Duodenal mucosa (tissue), 2 donors: ENCODE data around the gene SENP7.
"Not testable (repeated sequence)": the region's sequence is repeated elsewhere in the genome, so short reads cannot be mapped to it uniquely, and the experiment has no call there.

Experiments used
- H3K27ac ChIP-seq: one replicate; pipeline ENCODE4 v1.7.0; 2013; ENCODE audit warnings: low read depth, low read length
- H3K27me3 ChIP-seq, 2 donors: one replicate each; pipeline ENCODE4 v1.7.0; 2013; ENCODE audit warnings: low read length in 2 of 2, control low read depth in 1 of 2; ENCODE audit not compliant: insufficient read depth in 2 of 2, control insufficient read depth in 1 of 2
- H3K36me3 ChIP-seq, 2 donors: one replicate each; pipeline ENCODE4 v1.7.0; 2013; ENCODE audit warnings: low read length in 2 of 2, control low read depth in 1 of 2; ENCODE audit not compliant: insufficient read depth in 2 of 2, control insufficient read depth in 1 of 2
- H3K4me1 ChIP-seq, 2 donors: one replicate each; pipeline ENCODE4 v1.7.0; 2013; ENCODE audit warnings: low read length in 2 of 2, control low read depth in 1 of 2; ENCODE audit not compliant: insufficient read depth in 2 of 2, control insufficient read depth in 1 of 2
- H3K4me3 ChIP-seq, 2 donors: one replicate each; pipeline ENCODE4 v1.7.0; 2013; ENCODE audit warnings: low read length in 2 of 2, low read depth in 1 of 2
- H3K9ac ChIP-seq, 2 donors: one replicate each; pipeline ENCODE4 v1.7.0; 2013; ENCODE audit warnings: low read length in 2 of 2, low read depth in 1 of 2
- H3K9me3 ChIP-seq, 2 donors: one replicate each; pipeline ENCODE4 v1.7.0; 2013; ENCODE audit warnings: low read length in 2 of 2, control low read depth in 1 of 2; ENCODE audit not compliant: control insufficient read depth in 1 of 2

SENP7 gene

DNA sequence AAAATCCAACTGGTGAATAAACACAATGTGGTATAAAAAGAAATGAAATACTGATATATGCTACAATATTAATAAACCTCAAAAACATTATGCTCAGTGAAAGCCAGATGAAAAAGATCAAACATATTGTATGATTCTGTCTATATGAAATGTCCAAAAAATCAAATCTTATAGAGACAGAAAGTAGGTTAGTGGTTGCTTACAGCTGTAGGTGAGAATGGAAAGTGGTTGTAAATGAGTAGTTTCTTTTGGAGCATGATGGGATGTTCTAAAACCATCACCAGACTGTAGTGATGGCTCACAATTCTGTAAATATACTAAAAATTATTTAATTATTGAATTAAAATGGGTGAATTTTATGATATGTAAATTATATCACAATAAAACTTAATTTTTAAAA is 58.4 kb downstream of the SENP7 start:
- Histone ChIP-seq H3K4me3 (no peak overlapping the region), H3K27ac (no peak overlapping the region), H3K27me3 (no peaks in the 10 kb centered on the region), H3K9ac (no peak overlapping the region), H3K9me3 (no peaks in the 10 kb centered on the region), H3K36me3 (peaks cover 2 to 4% of the 10 kb centered on the region in 2 donors), H3K4me1 (no peaks in the 10 kb centered on the region)

DNA sequence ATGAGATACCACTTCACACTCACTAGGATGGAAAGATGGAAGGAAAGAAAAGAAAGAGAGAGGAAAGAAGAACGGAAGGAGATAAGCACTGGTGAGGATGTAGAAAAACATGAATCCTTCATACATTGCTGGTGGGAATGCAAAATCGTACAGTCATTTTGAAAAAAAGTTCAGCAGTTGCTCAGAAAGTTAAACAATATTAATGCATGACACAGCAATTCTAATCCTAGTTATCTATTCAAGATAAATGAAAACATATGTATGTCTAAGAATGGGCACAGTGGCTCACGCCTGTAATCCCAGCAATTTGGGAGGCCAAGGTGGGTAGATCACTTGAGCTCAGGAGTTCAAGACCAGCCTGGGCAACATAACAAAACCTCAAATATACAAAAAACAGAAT is 59.1 kb downstream of the SENP7 start:
- H3K36me3 ChIP-seq = peaks cover 2 to 4% of the 10 kb centered on the region in 2 donors
- H3K27ac ChIP-seq = no peak overlapping the region
- no peak overlapping the region for H3K4me3 ChIP-seq
- H3K9ac ChIP-seq = no peak overlapping the region
- H3K4me1 ChIP-seq = no peaks in the 10 kb centered on the region
- H3K9me3 ChIP-seq = no peaks in the 10 kb centered on the region
- no peaks in the 10 kb centered on the region for H3K27me3 ChIP-seq

DNA sequence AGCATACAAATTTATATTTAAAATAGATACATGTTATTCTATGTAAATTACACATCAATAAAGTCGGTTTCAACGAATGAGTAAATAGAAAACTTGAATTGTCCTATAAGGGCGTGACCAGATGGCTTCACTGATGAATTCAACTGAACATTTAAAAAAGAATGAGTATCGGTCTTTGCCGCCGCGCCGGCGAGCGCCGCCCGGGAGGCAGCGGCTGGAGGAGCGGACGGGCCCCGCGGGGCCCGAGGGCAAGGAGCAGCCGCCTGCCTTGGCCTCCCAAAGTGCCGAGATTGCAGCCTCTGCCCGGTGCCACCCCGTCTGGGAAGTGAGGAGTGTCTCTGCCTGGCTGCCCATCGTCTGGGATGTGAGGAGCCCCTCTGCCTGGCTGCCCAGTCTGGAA is 74.4 kb downstream of the SENP7 start:
- H3K27ac ChIP-seq, H3K27me3 ChIP-seq, H3K4me3 ChIP-seq, H3K4me1 ChIP-seq, H3K36me3 ChIP-seq, H3K9me3 ChIP-seq, H3K9ac ChIP-seq: not testable (repeated sequence)

DNA sequence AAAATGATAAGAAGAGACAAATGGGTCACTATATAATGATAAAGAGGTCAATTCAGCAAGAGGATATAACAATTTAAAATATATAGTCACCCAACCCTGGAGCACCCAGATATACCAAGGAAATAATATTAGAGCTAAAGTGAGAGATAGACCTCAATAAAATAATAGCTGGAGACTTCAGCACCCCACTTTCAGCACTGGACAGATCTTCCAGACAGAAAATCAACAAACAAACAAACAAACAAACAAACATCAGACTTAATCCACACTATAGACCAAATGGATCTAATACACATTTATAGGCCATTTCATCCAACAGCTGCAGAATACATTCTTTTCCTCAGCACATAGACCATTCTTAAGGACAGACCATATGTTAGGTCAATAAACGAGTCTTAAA is 79.4 kb downstream of the SENP7 start:
- Histone ChIP-seq H3K4me1 (no peaks in the 10 kb centered on the region), H3K9ac (no peak overlapping the region), H3K27ac (no peak overlapping the region), H3K9me3 (peaks cover 0 to 7% of the 10 kb centered on the region in 2 donors), H3K4me3 (no peak overlapping the region), H3K27me3 (no peaks in the 10 kb centered on the region), H3K36me3 (no peaks in the 10 kb centered on the region)

DNA sequence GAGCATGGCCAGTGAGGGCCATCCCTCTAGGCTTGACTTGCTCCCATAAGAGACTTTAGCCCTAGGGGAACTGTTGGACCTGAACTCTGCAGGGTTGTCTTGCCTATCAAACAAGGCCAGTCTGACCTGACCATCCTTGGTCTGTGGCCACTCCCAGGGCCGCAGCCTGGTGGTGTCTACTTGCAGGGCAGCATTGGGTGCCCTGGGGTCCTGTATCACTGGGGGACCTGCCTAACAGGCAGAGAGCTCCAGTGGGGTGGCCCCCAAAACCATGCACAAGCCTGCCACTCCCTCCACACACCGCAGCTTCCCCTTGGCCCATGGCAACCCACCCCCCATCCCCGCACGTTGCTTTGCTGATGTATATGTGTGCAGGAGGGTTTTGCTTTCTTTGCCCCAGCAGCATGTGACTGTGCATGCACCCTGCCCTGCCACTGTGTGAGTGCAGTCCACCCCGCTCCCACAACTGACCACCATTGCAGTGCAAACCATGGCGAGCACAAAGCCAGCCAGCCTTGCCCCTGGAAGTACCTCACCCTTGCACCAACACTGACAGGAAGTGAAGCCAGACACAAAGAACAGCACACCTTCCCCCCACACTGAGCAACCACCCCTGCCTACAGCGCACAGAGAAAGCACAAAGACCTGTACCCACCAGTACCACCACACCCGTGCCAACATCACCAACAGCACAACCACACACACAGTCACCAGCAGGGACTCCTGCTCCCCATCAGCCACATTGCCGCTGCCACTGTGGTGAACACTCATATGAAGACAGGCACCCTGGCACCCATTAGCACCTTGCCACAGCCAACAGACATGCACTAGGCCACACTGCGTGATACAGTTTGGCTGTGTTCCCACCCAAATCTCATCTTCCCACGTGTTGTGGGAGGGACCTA is 88.8 kb downstream of the SENP7 start:
- no peaks in the 10 kb centered on the region for H3K4me1 ChIP-seq
- no peak overlapping the region for H3K4me3 ChIP-seq
- no peaks in the 10 kb centered on the region for H3K9me3 ChIP-seq
- H3K36me3 ChIP-seq = no peaks in the 10 kb centered on the region
- no peak overlapping the region for H3K9ac ChIP-seq
- no peak overlapping the region for H3K27ac ChIP-seq
- H3K27me3 ChIP-seq = no peaks in the 10 kb centered on the region

DNA sequence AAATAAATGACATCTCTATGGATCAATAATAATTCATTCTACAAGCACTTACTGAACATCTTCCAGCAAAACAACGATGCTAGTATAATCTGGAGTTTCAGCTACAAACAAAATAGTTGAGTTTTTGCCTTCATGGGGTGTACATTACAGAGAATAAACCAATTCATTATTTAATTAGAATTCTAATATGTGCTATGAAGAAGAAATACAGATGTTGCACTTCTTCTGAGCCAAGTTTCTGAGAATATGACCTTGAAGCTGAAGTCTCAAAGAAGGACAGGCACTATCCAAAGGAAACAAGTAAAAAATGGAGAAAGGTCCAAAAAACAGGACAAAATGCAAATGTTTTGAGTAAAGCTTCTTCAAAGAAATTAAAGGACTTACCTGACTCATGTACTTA is 94.2 kb downstream of the SENP7 start:
- Histone ChIP-seq H3K27ac (no peak overlapping the region), H3K4me1 (no peaks in the 10 kb centered on the region), H3K4me3 (no peak overlapping the region), H3K9ac (no peak overlapping the region), H3K9me3 (no peaks in the 10 kb centered on the region), H3K36me3 (no peaks in the 10 kb centered on the region), H3K27me3 (no peaks in the 10 kb centered on the region)

DNA sequence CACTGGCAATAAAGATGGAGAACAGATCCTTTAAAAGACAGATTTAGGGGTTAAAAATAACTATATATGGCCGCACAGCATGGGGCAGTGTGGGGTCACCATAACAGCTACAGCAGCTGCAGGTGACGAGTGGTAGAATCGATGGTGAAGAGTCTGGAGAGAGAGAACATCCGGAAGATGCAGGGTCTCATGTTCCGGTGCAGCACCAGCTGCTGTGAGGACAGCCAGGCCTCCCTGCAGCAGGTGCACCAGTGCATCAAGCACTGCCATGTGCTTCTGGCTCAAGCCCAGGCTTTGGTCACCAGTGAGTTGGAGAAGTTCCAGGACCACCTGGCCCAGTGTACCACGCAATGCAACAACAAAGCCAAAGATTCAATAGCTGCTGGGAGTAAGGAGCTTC is 98.9 kb downstream of the SENP7 start:
- H3K9me3 ChIP-seq = no peaks in the 10 kb centered on the region
- H3K4me1 ChIP-seq = no peaks in the 10 kb centered on the region
- no peak overlapping the region for H3K4me3 ChIP-seq
- H3K27ac ChIP-seq = no peak overlapping the region
- no peaks in the 10 kb centered on the region for H3K27me3 ChIP-seq
- no peak overlapping the region for H3K9ac ChIP-seq
- H3K36me3 ChIP-seq = no peaks in the 10 kb centered on the region

DNA sequence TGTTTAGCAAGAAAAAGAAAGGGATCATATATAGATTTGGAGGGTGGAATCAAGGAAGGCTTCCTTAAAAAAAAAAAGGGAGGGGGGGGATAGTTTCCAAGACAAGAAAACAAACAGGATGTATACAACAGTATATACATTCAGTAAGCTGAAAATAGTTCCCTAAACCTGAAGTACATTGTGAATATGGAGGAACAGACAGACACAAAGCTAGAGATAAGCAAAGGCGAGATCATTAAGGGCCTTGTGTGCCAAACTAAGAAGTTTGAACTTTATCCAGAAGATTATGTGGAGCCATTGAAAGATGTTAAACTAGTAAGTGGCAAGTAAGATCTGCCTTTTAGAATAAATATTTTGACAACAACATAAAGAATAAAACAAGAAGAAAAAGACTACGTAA is 99.4 kb downstream of the SENP7 start:
- H3K4me1 ChIP-seq = no peaks in the 10 kb centered on the region
- no peak overlapping the region for H3K27ac ChIP-seq
- H3K4me3 ChIP-seq = no peak overlapping the region
- no peaks in the 10 kb centered on the region for H3K36me3 ChIP-seq
- no peaks in the 10 kb centered on the region for H3K27me3 ChIP-seq
- H3K9ac ChIP-seq = no peak overlapping the region
- H3K9me3 ChIP-seq = no peaks in the 10 kb centered on the region

DNA sequence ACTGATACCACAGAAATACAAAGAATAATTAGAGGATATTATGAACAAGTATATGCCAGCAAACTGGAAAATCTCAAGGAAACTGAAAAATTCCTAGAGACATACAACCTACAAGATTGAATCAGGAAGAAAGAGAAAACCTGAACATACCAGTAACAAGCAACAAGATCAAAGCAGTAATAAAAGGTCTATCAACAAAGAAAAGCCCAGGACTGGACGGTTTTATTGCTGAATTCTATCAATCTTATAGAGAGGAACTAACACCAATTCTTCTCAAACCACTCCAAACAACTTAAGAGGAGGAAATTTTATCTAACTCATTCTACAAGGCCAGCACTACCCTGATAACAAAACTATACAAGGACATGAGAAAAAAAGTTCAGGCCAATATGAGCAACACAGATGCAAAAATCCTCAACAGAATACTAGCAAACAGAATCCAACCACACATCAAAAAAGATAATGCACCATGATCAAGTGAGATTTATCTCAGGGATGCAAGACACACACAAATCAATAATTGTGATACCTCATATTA is 121.5 kb downstream of the SENP7 start:
- peaks cover 0 to 5% of the 10 kb centered on the region in 2 donors for H3K36me3 ChIP-seq
- no peaks in the 10 kb centered on the region for H3K27me3 ChIP-seq
- no peaks in the 10 kb centered on the region for H3K4me1 ChIP-seq

DNA sequence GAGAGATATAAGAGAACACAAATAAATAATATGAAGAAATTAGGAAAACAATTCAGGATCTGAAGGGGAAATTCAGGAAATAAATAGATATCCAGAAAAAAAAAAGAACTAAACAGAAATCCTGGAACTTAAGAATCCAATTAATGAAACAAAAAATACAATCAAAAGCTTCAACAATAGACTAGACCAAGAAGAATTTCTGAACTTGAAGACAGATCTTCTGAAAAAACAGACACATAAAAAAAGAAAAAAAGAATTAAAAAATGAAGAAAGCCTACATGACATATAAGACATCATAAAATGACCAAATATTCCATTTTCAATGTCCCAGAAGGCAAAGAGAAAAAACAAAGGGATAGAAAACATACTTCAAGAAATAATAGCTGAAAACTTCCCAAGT is 124.3 kb downstream of the SENP7 start:
- H3K36me3 ChIP-seq = peaks cover 0 to 5% of the 10 kb centered on the region in 2 donors
- H3K27ac ChIP-seq = no peak overlapping the region
- H3K27me3 ChIP-seq = no peaks in the 10 kb centered on the region
- H3K9me3 ChIP-seq = peaks cover 2 to 18% of the 10 kb centered on the region in 2 donors
- H3K4me3 ChIP-seq = no peak overlapping the region
- H3K4me1 ChIP-seq = no peaks in the 10 kb centered on the region
- no peak overlapping the region for H3K9ac ChIP-seq

More for the DNA sequence above, 121.5 kb downstream of the SENP7 start:
- H3K27ac ChIP-seq = no peak overlapping the region
- H3K9ac ChIP-seq = no peak overlapping the region
- no peak overlapping the region for H3K4me3 ChIP-seq
- H3K9me3 ChIP-seq = peaks cover 2 to 18% of the 10 kb centered on the region in 2 donors
